Head of caudate nucleus (tissue), 42 donors: ENCODE results near the gene GYS2.
A peak's percentile ranks its signal among the peaks of the same experiment; 100 is the strongest.

Source experiments
- DNase-seq, 42 donors: peaks; one replicate each; pipeline versions ENCODE4 v3.0.0 to v3.0.0-alpha.2; 2020 to 2021; ENCODE audit warnings: mixed read lengths in 7 of 42
- intact Hi-C: fragments of 100-400 bp; cut with DNase I; formaldehyde crosslinking; loops from one replicate; pipeline ENCODE4 v1.15.0; 2022

Gene GYS2

GRCh38 chr12:21527451-21528180 is 77.0 kb downstream of the GYS2 start:
- peak; percentile 21 to 87 (median 70) for DNase-seq

GRCh38 chr12:21526721-21527345 is 77.8 kb downstream of the GYS2 start:
- intact Hi-C loops: loop anchor here (10.0 kb wide), 1 partner anchor 128 kb away; the partner anchor contains the start of gene LDHB
- no peak for DNase-seq

More at GRCh38 chr12:21527451-21528180, 77.0 kb downstream of the GYS2 start:
- intact Hi-C loops: loop anchor here (10.0 kb wide), 1 partner anchor 127 kb away; the partner anchor contains the start of gene LDHB

DNA sequence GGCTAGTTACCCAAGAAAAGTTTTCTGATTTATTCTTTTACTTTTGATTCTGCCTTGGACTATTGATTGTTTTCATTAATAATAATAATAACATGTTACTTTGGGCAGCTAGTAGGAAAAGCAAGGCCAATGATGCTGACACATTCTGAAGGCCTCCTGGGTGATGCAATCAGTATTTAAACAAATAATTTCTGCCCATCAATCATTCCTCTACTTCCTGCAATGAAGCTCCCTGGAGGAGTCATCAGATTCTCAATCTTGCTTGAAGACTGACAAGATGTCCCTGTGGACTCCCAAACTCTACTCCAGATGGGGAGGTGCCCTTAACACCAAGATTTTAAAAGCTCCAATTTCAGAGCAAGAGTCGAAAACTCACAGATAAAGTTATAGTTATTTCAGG is 78.6 kb downstream of the GYS2 start, which contains the start of gene SPX:
SPX (plus strand) TSS at position 244 of the 400 bp plus-strand sequence. CDS start 177 bp downstream, outside the sequence.
- DNase-seq: no peak
- intact Hi-C loops: loop anchor here (10.0 kb wide), 1 partner anchor 129 kb away; the partner anchor contains the start of gene LDHB

DNA sequence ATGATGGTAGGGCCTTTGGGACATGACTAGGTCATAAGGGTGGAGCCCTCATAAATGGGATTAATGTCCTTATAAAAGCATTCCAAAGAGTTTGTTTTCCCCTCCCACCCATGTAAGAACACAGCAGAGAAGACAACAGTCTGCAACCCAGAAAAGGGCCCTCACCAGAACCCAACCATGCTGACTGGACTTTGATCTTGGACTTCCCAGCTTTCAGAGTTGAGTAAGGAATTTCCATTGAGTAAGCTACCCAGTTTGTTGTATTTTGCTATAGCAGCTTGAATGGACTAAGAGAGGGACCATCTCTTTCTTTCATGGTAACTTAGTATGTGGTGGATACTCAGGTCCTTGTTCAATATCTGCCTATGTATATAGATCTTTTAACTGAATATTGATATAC is 81.5 kb downstream of the GYS2 start:
- no peak for DNase-seq
- intact Hi-C loops: loop anchor here (10.0 kb wide), 1 partner anchor 132 kb away; the partner anchor contains the start of gene LDHB

DNA sequence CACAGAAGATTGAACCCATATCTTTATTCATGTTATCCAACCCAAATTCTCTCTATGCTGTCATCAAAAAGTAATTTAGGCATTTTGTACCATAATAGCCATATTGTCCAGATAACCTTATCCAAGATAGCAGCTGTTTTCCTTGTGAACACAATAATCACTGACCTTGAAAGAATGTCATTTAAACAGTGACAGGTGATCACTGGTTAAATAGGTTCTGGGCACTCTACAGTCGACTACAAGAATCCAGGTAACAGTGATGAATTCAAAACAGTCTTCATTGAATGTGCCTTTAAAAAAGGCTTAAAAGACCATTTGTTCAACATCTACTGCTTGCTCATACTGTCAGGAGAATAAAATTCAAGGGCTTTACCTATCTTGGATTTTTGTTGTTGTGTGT is 83.1 kb downstream of the GYS2 start:
- DNase-seq: no peak
- intact Hi-C loops: loop anchor here (10.0 kb wide), 1 partner anchor 133 kb away; the partner anchor contains the start of gene LDHB

- DNase-seq: no peak
- intact Hi-C loops: no loop called here
These were observed 86.2 kb downstream of the GYS2 start for GRCh38 chr12:21518451-21518850.

GRCh38 chr12:21516281-21516680 is 88.4 kb downstream of the GYS2 start:
- no peak for DNase-seq
- intact Hi-C loops: no loop called here

DNA sequence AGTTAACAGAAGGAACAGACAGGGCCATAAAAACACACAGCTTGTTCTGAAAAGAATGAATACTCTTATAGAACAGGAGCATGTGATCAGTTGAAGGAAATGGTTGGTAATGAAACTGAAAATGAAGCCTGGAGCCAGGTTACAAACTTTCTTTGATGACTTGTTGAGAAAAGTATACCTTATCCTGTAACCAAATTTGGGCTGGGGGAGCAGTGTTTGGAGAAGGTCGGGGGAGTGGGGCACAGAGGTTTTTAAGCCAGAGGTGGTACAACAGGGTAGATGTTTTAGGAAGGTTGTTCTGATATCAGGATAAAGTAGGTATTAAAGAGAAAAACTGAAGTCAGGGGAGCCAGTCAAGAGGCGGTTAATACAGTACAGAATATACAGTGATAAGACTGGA is 94.9 kb downstream of the GYS2 start:
- no peak for DNase-seq
- intact Hi-C loops: no loop called here

GRCh38 chr12:21507849-21508248 is 96.8 kb downstream of the GYS2 start:
- intact Hi-C loops: no loop called here
- DNase-seq: no peak

DNA sequence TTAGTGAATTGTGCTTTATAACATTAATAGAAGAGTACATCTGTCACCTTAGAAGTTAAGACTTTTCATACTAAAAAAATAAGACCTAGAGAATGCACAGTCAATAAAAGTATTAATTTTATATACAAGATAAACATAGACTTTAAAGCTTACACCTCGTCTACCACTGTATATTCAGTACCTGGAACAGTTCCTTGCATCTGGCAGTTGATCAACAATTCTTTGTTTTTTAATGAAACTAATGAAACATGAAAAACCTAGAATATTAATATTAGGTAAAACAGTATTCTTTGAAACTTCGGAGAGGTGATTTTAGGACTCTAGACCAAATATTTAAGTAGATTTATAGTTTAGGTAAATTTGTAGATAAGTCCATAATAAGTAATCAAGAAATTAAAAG is 98.8 kb downstream of the GYS2 start:
- intact Hi-C loops: no loop called here
- DNase-seq: no peak

- no peak for DNase-seq
- intact Hi-C loops: no loop called here
These were observed 101.8 kb downstream of the GYS2 start for GRCh38 chr12:21502872-21503271.

- intact Hi-C loops: no loop called here
- peak in 39 of 42 donors; percentile 4 to 63 (median 33) for DNase-seq
These were observed 102.5 kb downstream of the GYS2 start for GRCh38 chr12:21502164-21502496.

GRCh38 chr12:21501258-21502163 is 103.1 kb downstream of the GYS2 start, which contains the start of the genes GOLT1B and RECQL:
TSS of gene GOLT1B (plus strand) at chr12:21501789. CDS start at chr12:21501924, 135 bp downstream.
TSS of gene RECQL (minus strand) at chr12:21501635. CDS start at chr12:21499570, 2,065 bp downstream.
- DNase-seq: peak; percentile 82 to 98 (median 95)
- intact Hi-C loops: no loop called here

DNA sequence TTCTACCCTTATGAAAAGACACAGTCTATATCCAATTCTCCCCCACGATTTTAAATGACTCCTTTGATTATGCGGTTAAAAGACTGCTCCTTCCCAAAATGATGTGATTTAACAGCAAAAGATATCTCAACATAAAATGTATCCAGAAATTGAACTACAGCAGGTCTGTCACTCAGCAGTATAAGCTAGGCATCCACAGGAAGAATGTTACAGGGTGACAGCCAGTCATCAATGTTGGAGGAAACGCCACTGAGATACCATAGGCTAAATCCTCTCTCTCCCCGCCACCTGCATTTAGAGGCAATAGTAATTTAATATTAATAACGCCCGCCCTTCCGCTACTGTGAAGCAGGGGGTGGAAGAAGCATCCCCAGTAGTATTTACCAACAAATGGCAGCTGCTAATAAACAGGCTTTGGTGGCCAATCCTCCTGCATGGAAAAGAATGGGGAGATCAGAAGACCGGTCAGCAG is 103.8 kb downstream of the GYS2 start:
- intact Hi-C loops: no loop called here
- peak in 2 of 42 donors; percentile 1 to 4 for DNase-seq

DNA sequence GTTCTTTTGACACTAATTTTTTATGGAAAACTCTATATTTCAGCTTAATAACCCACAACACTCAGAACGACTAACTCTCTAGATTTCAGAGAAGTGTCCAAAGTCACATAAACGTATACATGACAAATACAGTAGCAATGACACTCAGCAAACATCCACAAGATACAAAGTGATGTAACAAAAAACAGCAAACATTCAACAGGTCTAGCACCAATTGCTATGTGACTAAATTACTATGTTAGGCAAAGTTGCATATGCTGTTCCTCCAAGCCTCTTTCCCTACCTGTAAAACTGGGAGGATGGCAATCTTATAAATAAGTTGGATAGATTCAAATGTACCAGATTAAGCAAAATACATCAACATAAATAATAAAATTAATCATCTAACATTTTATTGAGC is 104.9 kb downstream of the GYS2 start:
- DNase-seq: no peak
- intact Hi-C loops: no loop called here
